GM12878 (cell line): ENCODE measurements around the gene IL16. TPM values are rescaled to one million over a fixed set of nuclear protein-coding genes. Genes with fewer than 3 reads are reported as not detected.

ENCODE experiments used
- ATAC-seq: fragments of 200-7000 bp; cut with Tn5 transposase; 3 replicates; pipeline ENCODE4 v1.9.1; 2020; ENCODE audit warnings: mild to moderate bottlenecking, moderate library complexity
- BruUV-seq: library from RNA; stranded (reverse); fragments of 400-500 nt; replicated peaks from 2 replicates; lab custom pipeline; 2021; lab: Mats Ljungman, UMichigan
- CTCF ChIA-PET: fragments of 300-600 bp; sonication (Branson Sonifier 250); formaldehyde crosslinking; extraction: SDS; loops from one replicate; lab custom pipeline; 2021; ENCODE audit warnings: inconsistent platforms; lab: Yijun Ruan, JAX
- POLR2A ChIA-PET: fragments of 350-600 bp; formaldehyde crosslinking; extraction: SDS; loops from one replicate; lab custom pipeline; 2021; ENCODE audit warnings: inconsistent platforms; lab: Charles Lee
- RAD21 ChIA-PET: fragments of 300-600 bp; sonication (Branson Sonifier 250); formaldehyde crosslinking; loops from one replicate; lab custom pipeline; 2023; ENCODE audit warnings: antibody characterized with exemption; ENCODE audit not compliant: unreplicated experiment; lab: Charles Lee
- SMC1A ChIA-PET: fragments of 300-600 bp; sonication (Branson Sonifier 250); formaldehyde crosslinking; loops from one replicate; lab custom pipeline; 2023; ENCODE audit not compliant: unreplicated experiment, uncharacterized antibody; lab: Charles Lee
- DNase-seq: peaks from one replicate; pipeline ENCODE4 v3.0.0-alpha.2; 2011; ENCODE audit warnings: low read depth, low spot score
- FAIRE-seq: peaks from 3 replicates; lab custom pipeline; 2011; peaks lifted over from hg19 to GRCh38; lab: Jason Lieb, UNC
- H2AFZ ChIP-seq: 2 replicates; pipeline ENCODE4 v1.6.0; 2011; ENCODE audit warnings: low read depth, low read length, control low read depth; ENCODE audit not compliant: control insufficient read depth
- H3K27ac ChIP-seq: 2 replicates; pipeline ENCODE4 v1.5.1; 2011; ENCODE audit warnings: control low read depth; ENCODE audit not compliant: control insufficient read depth, insufficient read depth
- H3K27me3 ChIP-seq, 2 experiments: replicated peaks in 1 of 2; 2 replicates each; pipeline versions ENCODE4 v1.6.0 to v1.6.1; 2011; ENCODE audit warnings: low read length in 1 of 2; ENCODE audit not compliant: control insufficient read depth in 2 of 2, insufficient read depth in 2 of 2
- H3K36me3 ChIP-seq, 2 experiments: 2 replicates each; pipeline ENCODE4 v1.5.1; 2011; ENCODE audit warnings: low read length in 1 of 2; ENCODE audit not compliant: control insufficient read depth in 2 of 2, insufficient read depth in 2 of 2
- H3K4me1 ChIP-seq: 2 replicates; pipeline ENCODE4 v1.6.1; 2011; ENCODE audit warnings: mild to moderate bottlenecking, low read length, moderate library complexity, mixed read lengths; ENCODE audit not compliant: control insufficient read depth, insufficient read depth
- H3K4me2 ChIP-seq: 2 replicates; pipeline ENCODE4 v1.6.0; 2011; ENCODE audit warnings: control low read depth; ENCODE audit not compliant: control insufficient read depth, insufficient read depth
- H3K4me3 ChIP-seq: fragments of 200-600 bp; sonication (generic); 2 replicates; pipeline ENCODE4 v1.5.1; 2016
- H3K79me2 ChIP-seq: 2 replicates; pipeline ENCODE4 v1.6.0; 2011; ENCODE audit warnings: low read length; ENCODE audit not compliant: control insufficient read depth, insufficient read depth
- H3K9ac ChIP-seq: 2 replicates; pipeline ENCODE4 v1.8.0; 2011; ENCODE audit warnings: low read length, control low read depth, mixed read lengths; ENCODE audit not compliant: control insufficient read depth, insufficient read depth
- H3K9me3 ChIP-seq: replicated peaks from 3 replicates; pipeline ENCODE4 v1.5.1; 2011; ENCODE audit warnings: mild to moderate bottlenecking, low read length; ENCODE audit not compliant: control insufficient read depth, insufficient read depth
- H4K20me1 ChIP-seq: 2 replicates; pipeline ENCODE4 v1.6.0; 2011; ENCODE audit not compliant: control insufficient read depth, insufficient read depth
- BACH1 ChIP-seq: fragments of 450-650 bp; IDR thresholded peaks from 2 replicates; pipeline ENCODE4 v1.6.1; 2017; ENCODE audit warnings: mild to moderate bottlenecking, borderline replicate concordance
- BCL11A ChIP-seq: IDR thresholded peaks from 2 replicates; pipeline ENCODE4 v1.6.1; 2011; ENCODE audit warnings: low read depth, low read length
- CBX5 ChIP-seq: sonication (generic); IDR thresholded peaks from 2 replicates; pipeline ENCODE4 v1.6.1; 2016; ENCODE audit warnings: low read depth, moderate library complexity, mild to moderate bottlenecking, inconsistent platforms
- KAT2A ChIP-seq: conservative IDR thresholded peaks from 2 replicates; pipeline ENCODE4 v1.6.1; 2011; ENCODE audit warnings: low read depth, low read length; ENCODE audit not compliant: control insufficient read depth
- MEF2A ChIP-seq: IDR thresholded peaks from 2 replicates; pipeline ENCODE4 v1.6.1; 2011; ENCODE audit warnings: low read depth, mild to moderate bottlenecking, low read length, moderate library complexity; ENCODE audit not compliant: insufficient read depth
- NRF1 ChIP-seq: conservative IDR thresholded peaks from 2 replicates; pipeline ENCODE4 v1.6.1; 2011; ENCODE audit warnings: mild to moderate bottlenecking, low read depth, low read length, improper control_type of control experiment
- WGBS: methylation state at CpG from one replicate; pipeline ENCODE4 v1.1.6; 2016; ENCODE audit warnings: low lambda C conversion rate; ENCODE audit not compliant: insufficient replicate concordance, insufficient coverage; ENCODE audit errors: missing lambda C conversion rate; 5-methylcytosine and 5-hydroxymethylcytosine counted together
- in situ Hi-C: fragments of 300-500 bp; cut with MboI; formaldehyde crosslinking; loops from 9 replicates; pipeline ENCODE4 v1.14.3; 2018; ENCODE audit warnings: mixed read lengths
- intact Hi-C: fragments of 100-400 bp; cut with micrococcal nuclease; formaldehyde crosslinking; loops from one replicate; pipeline ENCODE4 v1.14.2; 2022; ENCODE audit not compliant: unreplicated experiment
- polyA plus RNA-seq, 11 experiments: library from polyadenylated mRNA; depleted of rRNA in 4 of 11; unstranded in 6 of 11; stranded (reverse) in 5 of 11; fragments of >200 nt; fragmentation: Nextera tagmentation in 4 of 11; fragmentation: Illumina TruSeq in 1 of 11; extraction: Ambion mirVana in 4 of 11; extraction: Trizol in 1 of 11; gene quantifications; 1 replicate in 1 of 11; 2 replicates in 10 of 11; pipeline versions ENCODE4 v1.2.1 to v1.2.3, GENCODE V29; 2011 to 2016; ENCODE audit warnings: inconsistent platforms in 2 of 11, missing spikeins in 2 of 11, low read depth in 1 of 11
- total RNA-seq, 4 experiments: library from RNA; depleted of rRNA in 3 of 4; stranded (reverse); fragments of >200 nt in 3 of 4; fragmentation: Illumina TruSeq in 1 of 4; extraction: Trizol in 1 of 4; gene quantifications; 2 replicates each; pipeline versions ENCODE4 v1.2.1 to v1.2.3, GENCODE V29; 2013 to 2021

The IL16 gene
- total and polyA plus RNA-seq, 10 of the 15 experiments (the other 5 are each of a cell fraction or from before 2014, with no cell fraction given), result 21.7 to 206 (median 44.5) TPM

GRCh38 chr15:81322676-81323253, 126.1 kb downstream of the IL16 start:
- no peak overlapping the region for H3K27ac ChIP-seq
- 74% methylated on average over 6 of the region's 6 CpGs for WGBS
- TF ChIP-seq CBX5, result no peak
- TF ChIP-seq BACH1, result no peak
- TF ChIP-seq BCL11A, result no peak
- no peak for TF ChIP-seq KAT2A
- TF ChIP-seq, all 136 proteins: peak for 0
- Histone ChIP-seq H3K4me3 (peak overlapping the region; percentile 88), H3K9me3 (no peaks in the 10 kb centered on the region), H3K79me2 (peaks cover 4% of the 10 kb centered on the region), H2AFZ (no peak overlapping the region), H3K9ac (no peak overlapping the region; the same call in 1 of the 2 replicates), H3K4me2 (peak overlapping the region; percentile 79; the same call in 1 of the 2 replicates), H3K36me3 (peaks cover 2 to 5% of the 10 kb centered on the region in 2 experiments; a peak in 1 of 4 replicates), H3K4me1 (peaks cover 13% of the 10 kb centered on the region), H3K27me3 (no peaks in the 10 kb centered on the region), H4K20me1 (no peaks in the 10 kb centered on the region)
- RAD21 ChIA-PET, result interaction anchor here (1.2 to 3.3 kb wide), 2 partner anchors 14 to 47 kb away, joined by 3 to 22 read pairs; no protein-coding TSS in a partner anchor
- intact Hi-C loops (loop anchor here (5.0 kb wide), 1 partner anchor 625 kb away; the partner anchor contains the start of gene ABHD17C), in situ Hi-C loops (no loop called here)
- DNase-seq, result no peak
- CTCF ChIA-PET, result interaction anchor here (0.8 to 6.5 kb wide), 4 partner anchors 11 to 57 kb away, joined by 4 to 50 read pairs (median 6); no protein-coding TSS in a partner anchor
- no peak for FAIRE-seq
- no peak for ATAC-seq
- POLR2A ChIA-PET, result interaction anchor here (1.3 to 4.2 kb wide), 3 partner anchors 18 to 30 kb away, joined by 3 to 25 read pairs (median 6); no protein-coding TSS in a partner anchor
- BruUV-seq, result no TSS peak
- SMC1A ChIA-PET, result interaction anchor here (0.7 to 2.9 kb wide), 7 partner anchors 11 to 78 kb away, joined by 3 to 21 read pairs (median 4); no protein-coding TSS in a partner anchor

GRCh38 chr15:81323559-81323943, 126.9 kb downstream of the IL16 start:
- RAD21 ChIA-PET, result interaction anchor here (0.8 to 3.3 kb wide), 13 partner anchors 9 to 58 kb away, joined by 3 to 22 read pairs (median 8); no protein-coding TSS in a partner anchor
- H3K79me2 ChIP-seq, result peaks cover 4% of the 10 kb centered on the region
- ATAC-seq (peak; percentile 42), DNase-seq (no peak), FAIRE-seq (peak; percentile 27)
- in situ Hi-C loops, result no loop called here
- POLR2A ChIA-PET, result interaction anchor here (0.8 to 4.2 kb wide), 7 partner anchors 12 to 31 kb away, joined by 3 to 25 read pairs (median 5); no protein-coding TSS in a partner anchor
- peak overlapping the region; percentile 71 for H3K4me2 ChIP-seq
- H3K36me3 ChIP-seq, result peaks cover 0 to 5% of the 10 kb centered on the region in 2 experiments; a peak in 1 of 4 replicates
- H3K27ac ChIP-seq, result peak overlapping the region; percentile 32
- H4K20me1 ChIP-seq, result no peaks in the 10 kb centered on the region
- H3K4me3 ChIP-seq, result peak overlapping the region; percentile 88
- peak overlapping the region; percentile 75 for H3K9ac ChIP-seq
- H3K4me1 ChIP-seq, result peaks cover 8% of the 10 kb centered on the region
- TF ChIP-seq NRF1 (no peak), MEF2A (no peak)
- intact Hi-C loops, result loop anchor here (5.0 kb wide), 1 partner anchor 626 kb away; the partner anchor contains the start of gene ABHD17C
- TSS peak; percentile 80 for BruUV-seq
- H3K27me3 ChIP-seq, result no peaks in the 10 kb centered on the region
- no peaks in the 10 kb centered on the region for H3K9me3 ChIP-seq
- SMC1A ChIA-PET, result interaction anchor here (0.8 to 2.5 kb wide), 11 partner anchors 11 to 77 kb away, joined by 3 to 11 read pairs (median 4); no protein-coding TSS in a partner anchor
- H2AFZ ChIP-seq, result peak overlapping the region; percentile 90
- 0% methylated on average over 4 of the region's 4 CpGs for WGBS
- CTCF ChIA-PET, result interaction anchor here (0.8 to 6.5 kb wide), 9 partner anchors 12 to 78 kb away, joined by 3 to 50 read pairs (median 5); no protein-coding TSS in a partner anchor
